Neural progenitor cell (in vitro differentiated cells): ENCODE data around the gene SEZ6L. TPM values are rescaled to one million over a fixed set of nuclear protein-coding genes. Genes with fewer than 3 reads are reported as not detected.

ENCODE experiments used
- DNase-seq: peaks from one replicate; pipeline ENCODE4 v3.0.0-alpha.2; 2016; ENCODE audit warnings: low spot score
- H2AFZ ChIP-seq: fragments of 200-600 bp; sonication (generic); replicated peaks from 2 replicates; pipeline ENCODE4 v1.6.1; 2016; ENCODE audit warnings: antibody characterized with exemption
- H3F3A ChIP-seq: fragments of 200-600 bp; sonication (generic); 2 replicates; pipeline ENCODE4 v1.6.1; 2016; ENCODE audit warnings: antibody characterized with exemption, low read depth
- H3K27ac ChIP-seq: fragments of 200-600 bp; sonication (generic); 2 replicates; pipeline ENCODE4 v1.5.1; 2016; ENCODE audit warnings: mild to moderate bottlenecking
- H3K27me3 ChIP-seq: fragments of 200-600 bp; sonication (generic); 2 replicates; pipeline ENCODE4 v1.6.1; 2016; ENCODE audit warnings: mild to moderate bottlenecking, moderate library complexity
- H3K36me3 ChIP-seq: fragments of 200-600 bp; sonication (generic); 2 replicates; pipeline ENCODE4 v1.5.1; 2016
- H3K4me1 ChIP-seq: fragments of 200-600 bp; sonication (generic); 2 replicates; pipeline ENCODE4 v1.6.1; 2016; ENCODE audit warnings: mixed run types
- H3K4me2 ChIP-seq: fragments of 200-600 bp; sonication (generic); 2 replicates; pipeline ENCODE4 v1.6.1; 2016
- H3K4me3 ChIP-seq: fragments of 200-600 bp; sonication (generic); 2 replicates; pipeline ENCODE4 v1.5.1; 2016
- H3K79me2 ChIP-seq: fragments of 200-600 bp; sonication (generic); 2 replicates; pipeline ENCODE4 v1.6.1; 2016; ENCODE audit warnings: low read depth
- H3K9ac ChIP-seq: fragments of 200-600 bp; sonication (generic); 2 replicates; pipeline ENCODE4 v1.6.1; 2016
- H3K9me3 ChIP-seq: fragments of 200-600 bp; sonication (generic); 2 replicates; pipeline ENCODE4 v1.5.1; 2016; ENCODE audit warnings: low read depth
- H4K20me1 ChIP-seq: fragments of 200-600 bp; sonication (generic); 2 replicates; pipeline ENCODE4 v1.6.1; 2016; ENCODE audit warnings: low read depth
- H3K27ac Mint-ChIP-seq: 3 replicates; pipeline ENCODE4 v1.8.0; 2021; ENCODE audit warnings: mixed read lengths
- H3K27me3 Mint-ChIP-seq: 2 replicates; pipeline ENCODE4 v1.8.0; 2022; ENCODE audit warnings: low read depth, mild to moderate bottlenecking, inconsistent platforms, moderate library complexity, mixed read lengths; ENCODE audit not compliant: insufficient read depth
- H3K36me3 Mint-ChIP-seq: 3 replicates; pipeline ENCODE4 v1.8.0; 2021; ENCODE audit warnings: mixed read lengths
- H3K4me1 Mint-ChIP-seq: 3 replicates; pipeline ENCODE4 v1.8.0; 2021; ENCODE audit warnings: mixed read lengths
- H3K4me3 Mint-ChIP-seq: 3 replicates; pipeline ENCODE4 v1.8.0; 2021; ENCODE audit warnings: mild to moderate bottlenecking, moderate library complexity, mixed read lengths
- H3K9me3 Mint-ChIP-seq: 3 replicates; pipeline ENCODE4 v1.8.0; 2020; ENCODE audit warnings: mixed read lengths
- CTCF ChIP-seq: fragments of 200-600 bp; sonication (generic); IDR thresholded peaks from 2 replicates; pipeline ENCODE4 v1.5.1; 2017; ENCODE audit warnings: antibody characterized with exemption, mild to moderate bottlenecking
- EZH2 ChIP-seq: fragments of 200-600 bp; sonication (generic); IDR thresholded peaks from 2 replicates; pipeline ENCODE4 v1.6.1; 2017; ENCODE audit warnings: antibody characterized with exemption, mild to moderate bottlenecking, moderate library complexity
- EZH2phosphoT487 ChIP-seq: fragments of 200-600 bp; sonication (generic); IDR thresholded peaks from 2 replicates; pipeline ENCODE4 v1.6.1; 2017; ENCODE audit warnings: antibody characterized with exemption
- total RNA-seq: library from RNA; depleted of rRNA; stranded (reverse); fragments of >200 nt; gene quantifications from 2 replicates; pipeline ENCODE4 v1.2.3, GENCODE V29; 2015; ENCODE audit warnings: low replicate concordance

SEZ6L gene
- total RNA-seq, 1 donor from 2014 or later = 0.22 TPM

GRCh38 chr22:26141831-26142230 is 27.4 kb upstream of the SEZ6L start:
- Histone ChIP-seq H4K20me1 (no peaks in the 10 kb centered on the region), H3K79me2 (no peaks in the 10 kb centered on the region), H3K4me3 (no peak overlapping the region), H3K9ac (no peak overlapping the region), H3K4me2 (no peak overlapping the region), H3K27me3 (peaks cover 31% of the 10 kb centered on the region), H3K4me1 (no peaks in the 10 kb centered on the region), H2AFZ (no peak overlapping the region), H3K27ac (no peak overlapping the region), H3F3A (no peaks in the 10 kb centered on the region), H3K9me3 (no peaks in the 10 kb centered on the region), H3K36me3 (no peaks in the 10 kb centered on the region)
- no peak for DNase-seq
- peaks cover 2% of the 10 kb centered on the region for H3K27me3 Mint-ChIP-seq
- TF ChIP-seq CTCF (no peak), EZH2phosphoT487 (no peak), EZH2 (no peak)
- H3K9me3 Mint-ChIP-seq = no peaks in the 10 kb centered on the region
- H3K4me3 Mint-ChIP-seq = no peak overlapping the region
- no peak overlapping the region for H3K27ac Mint-ChIP-seq
- H3K4me1 Mint-ChIP-seq = peaks cover 2% of the 10 kb centered on the region
- no peaks in the 10 kb centered on the region for H3K36me3 Mint-ChIP-seq

- no peaks in the 10 kb centered on the region for H4K20me1 ChIP-seq
- H3K4me1 Mint-ChIP-seq = peaks cover 2% of the 10 kb centered on the region
- H3K9me3 Mint-ChIP-seq = no peaks in the 10 kb centered on the region
- no peak overlapping the region for H3K4me3 ChIP-seq
- no peaks in the 10 kb centered on the region for H3K36me3 Mint-ChIP-seq
- no peak overlapping the region for H3K27ac ChIP-seq
- no peaks in the 10 kb centered on the region for H3K4me1 ChIP-seq
- no peak for TF ChIP-seq CTCF
- TF ChIP-seq EZH2phosphoT487 = no peak
- no peak for TF ChIP-seq EZH2
- H3K4me3 Mint-ChIP-seq = no peak overlapping the region
- no peak overlapping the region for H3K4me2 ChIP-seq
- no peaks in the 10 kb centered on the region for H3K36me3 ChIP-seq
- H2AFZ ChIP-seq = no peak overlapping the region
- H3K27me3 ChIP-seq = peaks cover 42% of the 10 kb centered on the region
- H3K27ac Mint-ChIP-seq = no peak overlapping the region
- H3K9me3 ChIP-seq = no peaks in the 10 kb centered on the region
- no peak for DNase-seq
- H3K27me3 Mint-ChIP-seq = no peaks in the 10 kb centered on the region
- H3F3A ChIP-seq = no peaks in the 10 kb centered on the region
- H3K9ac ChIP-seq = no peak overlapping the region
- no peaks in the 10 kb centered on the region for H3K79me2 ChIP-seq
Measured at GRCh38 chr22:26143806-26144325, 25.4 kb upstream of the SEZ6L start.

- Histone ChIP-seq H2AFZ (no peak overlapping the region), H3K9ac (no peak overlapping the region), H3K27me3 (peaks cover 64% of the 10 kb centered on the region), H4K20me1 (no peaks in the 10 kb centered on the region), H3K79me2 (no peaks in the 10 kb centered on the region), H3K27ac (no peak overlapping the region), H3K9me3 (no peaks in the 10 kb centered on the region), H3F3A (no peaks in the 10 kb centered on the region), H3K4me3 (no peak overlapping the region), H3K36me3 (no peaks in the 10 kb centered on the region), H3K4me1 (no peaks in the 10 kb centered on the region), H3K4me2 (no peak overlapping the region)
- DNase-seq = no peak
- TF ChIP-seq CTCF (no peak), EZH2 (no peak), EZH2phosphoT487 (no peak)
- Mint-ChIP-seq H3K27ac (no peak overlapping the region), H3K4me3 (no peak overlapping the region), H3K36me3 (no peaks in the 10 kb centered on the region), H3K4me1 (no peaks in the 10 kb centered on the region), H3K27me3 (peaks cover 5% of the 10 kb centered on the region), H3K9me3 (no peaks in the 10 kb centered on the region)
Measured at GRCh38 chr22:26159886-26160285, 9.4 kb upstream of the SEZ6L start.
